Fibroblast of lung (primary cell): ENCODE data around the gene POLA1. TPM values are rescaled to one million over a fixed set of nuclear protein-coding genes. Genes with fewer than 3 reads are reported as not detected.

Source experiments
- DNase-seq, 2 donors: peaks; one replicate each; pipeline versions ENCODE4 v3.0.0 to v3.0.0-alpha.2; 2010; ENCODE audit warnings: low read depth in 2 of 2
- H2AFZ ChIP-seq: 2 replicates; pipeline ENCODE4 v1.5.1; 2012; ENCODE audit warnings: low read length, control low read depth, inconsistent platforms
- H3K27ac ChIP-seq: 2 replicates; pipeline ENCODE4 v1.5.1; 2011; ENCODE audit warnings: low read length, control low read depth; ENCODE audit not compliant: insufficient read depth
- H3K27me3 ChIP-seq: 2 replicates; pipeline ENCODE4 v1.5.1; 2011; ENCODE audit warnings: mild to moderate bottlenecking, low read length; ENCODE audit not compliant: control insufficient read depth, insufficient read depth
- H3K36me3 ChIP-seq: 2 replicates; pipeline ENCODE4 v1.5.1; 2011; ENCODE audit warnings: low read length; ENCODE audit not compliant: control insufficient read depth, insufficient read depth
- H3K4me1 ChIP-seq: 2 replicates; pipeline ENCODE4 v1.5.1; 2011; ENCODE audit warnings: low read length; ENCODE audit not compliant: control insufficient read depth, insufficient read depth; ENCODE audit errors: extremely low read depth
- H3K4me2 ChIP-seq: 2 replicates; pipeline ENCODE4 v1.5.1; 2011; ENCODE audit warnings: low read length, control low read depth; ENCODE audit not compliant: insufficient read depth; ENCODE audit errors: extremely low read depth
- H3K4me3 ChIP-seq, 4 experiments: fragments of 200-600 bp in 1 of 4; sonication (generic) in 1 of 4; replicated peaks in 1 of 4; 2 replicates each; pipeline ENCODE4 v1.5.1; 2011 to 2016; ENCODE audit warnings: low read length in 4 of 4, low read depth in 3 of 4, mild to moderate bottlenecking in 3 of 4, control low read depth in 2 of 4, inconsistent platforms in 1 of 4, mixed read lengths in 1 of 4; ENCODE audit not compliant: insufficient read depth in 1 of 4; ENCODE audit errors: control extremely low read depth in 1 of 4
- H3K79me2 ChIP-seq: 2 replicates; pipeline ENCODE4 v1.5.1; 2012; ENCODE audit warnings: mild to moderate bottlenecking, low read length, inconsistent platforms; ENCODE audit not compliant: control insufficient read depth, insufficient read depth
- H3K9ac ChIP-seq: 2 replicates; pipeline ENCODE4 v1.5.1; 2011; ENCODE audit warnings: mild to moderate bottlenecking, low read length, control low read depth; ENCODE audit not compliant: insufficient read depth
- H3K9me3 ChIP-seq: 2 replicates; pipeline ENCODE4 v1.5.1; 2012; ENCODE audit warnings: low read depth, low read length; ENCODE audit not compliant: control insufficient read depth, insufficient read depth
- H4K20me1 ChIP-seq: 2 replicates; pipeline ENCODE4 v1.5.1; 2011; ENCODE audit warnings: low read length; ENCODE audit not compliant: control insufficient read depth, insufficient read depth; ENCODE audit errors: extremely low read depth
- CTCF ChIP-seq, 2 donors: IDR thresholded peaks in 1 of 2; conservative IDR thresholded peaks in 1 of 2; 1 replicate in 1 of 2; 2 replicates in 1 of 2; pipeline ENCODE4 v1.5.1; 2011 to 2012; ENCODE audit warnings: low read length in 2 of 2, control low read depth in 1 of 2, inconsistent platforms in 1 of 2, low read depth in 1 of 2, mild to moderate bottlenecking in 1 of 2
- EZH2 ChIP-seq: IDR thresholded peaks from 2 replicates; pipeline ENCODE4 v1.5.1; 2012; ENCODE audit warnings: low read length, control low read depth, mild to moderate bottlenecking; ENCODE audit errors: missing control alignments
- polyA plus RNA-seq, 2 donors: library from polyadenylated mRNA; depleted of rRNA in 1 of 2; stranded (reverse) in 1 of 2; unstranded in 1 of 2; fragments of >200 nt; gene quantifications; 2 replicates each; pipeline ENCODE4 v1.2.1, GENCODE V29; 2011 to 2012; ENCODE audit warnings: missing spikeins in 1 of 2
- total RNA-seq: library from RNA; depleted of rRNA; stranded (reverse); fragments of >200 nt; gene quantifications from 2 replicates; pipeline ENCODE4 v1.2.1, GENCODE V29; 2014

The POLA1 gene
- total and polyA plus RNA-seq, 2 donors (not counting 1 experiment from before 2014, with no cell fraction given), result 1.7 to 9.2 TPM

GRCh38 chrX:24837966-24838365, 144.2 kb downstream of the POLA1 start:
- TF ChIP-seq CTCF (conservative IDR thresholded peaks at IDR 0.05 in 1 of 2, IDR thresholded peaks at IDR 0.05 in 1 of 2; ENCODE audit: low read depth in 1 of 2, low read length in 2 of 2) (no peak), EZH2 (no peak)
- no peaks in the 10 kb centered on the region for H3K27me3 ChIP-seq
- no peak overlapping the region for H2AFZ ChIP-seq
- no peaks in the 10 kb centered on the region for H4K20me1 ChIP-seq
- no peaks in the 10 kb centered on the region for H3K4me1 ChIP-seq
- no peak overlapping the region for H3K4me3 ChIP-seq
- H3K4me2 ChIP-seq, result no peak overlapping the region
- H3K9me3 ChIP-seq, result no peaks in the 10 kb centered on the region
- no peak for DNase-seq
- no peaks in the 10 kb centered on the region for H3K36me3 ChIP-seq
- H3K79me2 ChIP-seq, result no peaks in the 10 kb centered on the region
- H3K9ac ChIP-seq, result no peak overlapping the region
- no peak overlapping the region for H3K27ac ChIP-seq

- H3K9me3 ChIP-seq, result no peaks in the 10 kb centered on the region
- H3K9ac ChIP-seq, result no peak overlapping the region
- H3K4me2 ChIP-seq, result no peak overlapping the region
- no peaks in the 10 kb centered on the region for H4K20me1 ChIP-seq
- no peaks in the 10 kb centered on the region for H3K79me2 ChIP-seq
- DNase-seq, result peak; percentile 23 to 57
- H3K4me1 ChIP-seq, result no peaks in the 10 kb centered on the region
- peak in 1 of 2 donors; percentile 15 for TF ChIP-seq CTCF (conservative IDR thresholded peaks at IDR 0.05 in 1 of 2, IDR thresholded peaks at IDR 0.05 in 1 of 2; ENCODE audit: low read depth in 1 of 2, low read length in 2 of 2)
- no peak for TF ChIP-seq EZH2
- no peak overlapping the region for H2AFZ ChIP-seq
- no peaks in the 10 kb centered on the region for H3K36me3 ChIP-seq
- H3K27ac ChIP-seq, result no peak overlapping the region
- no peaks in the 10 kb centered on the region for H3K27me3 ChIP-seq
- no peak overlapping the region for H3K4me3 ChIP-seq
These were observed 144.9 kb downstream of the POLA1 start for GRCh38 chrX:24838629-24839028.

GRCh38 chrX:24839331-24839730, 145.6 kb downstream of the POLA1 start:
- Histone ChIP-seq H3K79me2 (no peaks in the 10 kb centered on the region), H3K4me2 (no peak overlapping the region), H3K4me1 (no peaks in the 10 kb centered on the region), H2AFZ (no peak overlapping the region), H3K4me3 (no peak overlapping the region), H3K36me3 (no peaks in the 10 kb centered on the region), H3K9me3 (no peaks in the 10 kb centered on the region), H3K27me3 (no peaks in the 10 kb centered on the region), H3K9ac (no peak overlapping the region), H4K20me1 (no peaks in the 10 kb centered on the region), H3K27ac (no peak overlapping the region)
- TF ChIP-seq EZH2, result no peak
- no peak for TF ChIP-seq CTCF (conservative IDR thresholded peaks at IDR 0.05 in 1 of 2, IDR thresholded peaks at IDR 0.05 in 1 of 2; ENCODE audit: low read depth in 1 of 2, low read length in 2 of 2)
- DNase-seq, result no peak
